Adrenal gland (tissue), 12 donors: Measurements from ENCODE around the gene THRB. TPM values are rescaled to one million over a fixed set of nuclear protein-coding genes. Genes with fewer than 3 reads are reported as not detected.

Experiments used
- DNase-seq, 7 donors: peaks; one replicate each; pipeline ENCODE4 v3.0.0-alpha.2; 2019 to 2020
- H3K27ac ChIP-seq, 5 donors: fragments of 200-600 bp; sonication (generic) in 4 of 5; 1 replicate in 3 of 5; 2 replicates in 2 of 5; pipeline versions ENCODE4 v1.5.1 to v1.8.0; 2016 to 2020; ENCODE audit warnings: mild to moderate bottlenecking in 1 of 5
- H3K27me3 ChIP-seq: fragments of 200-600 bp; 2 replicates; pipeline ENCODE4 v1.8.0; 2021
- H3K36me3 ChIP-seq, 2 donors: fragments of 200-600 bp; replicated peaks in 1 of 2; 1 replicate in 1 of 2; 2 replicates in 1 of 2; pipeline versions ENCODE4 v1.5.1 to v1.8.0; 2018 to 2022
- H3K4me1 ChIP-seq, 2 donors: fragments of 200-600 bp; replicated peaks in 1 of 2; 1 replicate in 1 of 2; 2 replicates in 1 of 2; pipeline versions ENCODE4 v1.5.1 to v1.8.0; 2018 to 2021
- H3K4me3 ChIP-seq, 4 donors: fragments of 200-600 bp; sonication (generic) in 3 of 4; one replicate each; pipeline ENCODE4 v1.5.1; 2016 to 2018
- H3K9me3 ChIP-seq, 3 donors: fragments of 200-600 bp; sonication (generic) in 1 of 3; replicated peaks in 1 of 3; 1 replicate in 2 of 3; 2 replicates in 1 of 3; pipeline versions ENCODE4 v1.5.1 to v1.8.0; 2016 to 2021
- POLR2A ChIP-seq, 2 donors: fragments of 450-650 bp; IDR thresholded peaks; one replicate each; pipeline ENCODE4 v1.6.1; 2017; ENCODE audit warnings: antibody characterized with exemption in 2 of 2, mild to moderate bottlenecking in 2 of 2, moderate library complexity in 1 of 2
- WGBS, 4 donors: extraction: QIAGEN DNeasy Blood & Tissue Kit in 2 of 4; methylation state at CpG; one replicate each; pipeline versions ENCODE4 v1.1.5 to v1.1.7; 2013 to 2017; 5-methylcytosine and 5-hydroxymethylcytosine counted together
- intact Hi-C, 2 donors: fragments of 100-400 bp; cut with DNase I; formaldehyde crosslinking; loops; one replicate each; pipeline versions ENCODE4 v1.14.1 to v1.15.0; 2022 to 2023
- polyA plus RNA-seq, 3 donors: library from polyadenylated mRNA; stranded (reverse); fragments of 200-250 nt in 2 of 3; fragments of 350-450 nt in 1 of 3; fragmentation: Illumina TruSeq in 1 of 3; extraction: RNeasy Lipid Tissue Mini Kit (QIAGEN cat#74804) in 1 of 3; gene quantifications; one replicate each; pipeline ENCODE4 v1.2.3, GENCODE V29; 2013 to 2014
- total RNA-seq, 9 donors: library from RNA; depleted of rRNA in 4 of 9; stranded (reverse); fragments of >200 nt in 4 of 9; fragments of 120-200 nt in 1 of 9; fragmentation: NEBNext Ultra II Directional in 1 of 9; extraction: Animal tissue kit (Norgen Biotek cat#: 25700) in 1 of 9; gene quantifications; one replicate each; pipeline versions ENCODE4 v1.1.0 to v1.2.4, GENCODE V29; 2013 to 2023
- TF ChIP-seq, protein P1 (sequence below), 6 experiments: fragments of 450-650 bp in 4 of 6; fragments of 200-600 bp in 2 of 6; sonication (generic) in 1 of 6; IDR thresholded peaks; 1 replicate in 5 of 6; 2 replicates in 1 of 6; pipeline versions ENCODE4 v1.5.1 to v1.8.0; 2016 to 2021; ENCODE audit warnings: antibody characterized with exemption in 6 of 6, mild to moderate bottlenecking in 2 of 6, moderate library complexity in 1 of 6
- donor health status: healthy with polysubstance abuse.
- donor health status: Bipolar disorder and iron deficiency.
- donor health status: DM: yes; HTN: yes; CAD: no.
- donor health status: DM: no; HTN: no; CAD: no.
- donor health status: DM: no; HTN: no; CAD: no.
- donor health status: DM: yes; HTN: yes; CAD: no.

THRB gene
- total and polyA plus RNA-seq, 12 donors, result 3.0 to 30.7 (median 13.5) TPM

DNA sequence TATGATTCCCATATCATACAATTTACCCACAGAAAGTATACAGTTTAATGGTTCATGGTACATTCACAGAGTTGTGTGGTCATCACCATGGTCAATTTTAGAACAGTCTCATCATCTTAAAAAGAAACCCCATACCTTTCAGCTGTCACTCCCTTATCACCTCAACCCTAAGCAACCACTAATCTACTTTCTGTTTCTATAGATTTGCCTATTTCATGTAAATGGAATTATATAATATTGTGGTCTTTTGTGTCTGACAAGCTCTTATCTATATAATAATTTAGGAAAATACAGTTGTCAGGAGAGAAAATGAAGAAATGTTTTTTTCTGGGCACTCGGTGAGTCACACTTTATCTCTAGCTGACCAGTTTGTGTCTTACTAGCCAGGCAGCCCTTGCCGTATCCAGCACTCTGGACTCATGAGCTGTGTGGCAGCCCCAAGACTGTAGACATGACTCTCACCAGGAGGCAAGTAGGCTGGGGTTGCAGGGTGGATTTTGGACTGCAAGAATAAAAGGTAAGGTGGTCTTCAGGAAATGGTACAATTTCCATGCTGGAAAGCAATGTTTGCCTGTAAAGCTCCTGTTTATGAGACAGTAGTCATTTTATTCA, 234.6 kb downstream of the THRB start:
- H3K4me1 ChIP-seq, result peaks cover 0 to 6% of the 10 kb centered on the region in 2 donors
- no peaks in the 10 kb centered on the region for H3K27me3 ChIP-seq
- intact Hi-C loops, result loop anchor here in 1 of 2 donors (10.0 kb wide), 1 partner anchor 235 kb away; the partner anchor contains the start of gene THRB
- no peak overlapping the region for H3K4me3 ChIP-seq
- peak; percentile 49 to 80 (median 76) for DNase-seq
- no peaks in the 10 kb centered on the region for H3K9me3 ChIP-seq
- H3K27ac ChIP-seq, result no peak overlapping the region
- H3K36me3 ChIP-seq, result no peaks in the 10 kb centered on the region
- 33 to 48% (median 40%) methylated on average over 2 of the region's 2 CpGs for WGBS, 4 donors
- TF ChIP-seq, protein P1, sequence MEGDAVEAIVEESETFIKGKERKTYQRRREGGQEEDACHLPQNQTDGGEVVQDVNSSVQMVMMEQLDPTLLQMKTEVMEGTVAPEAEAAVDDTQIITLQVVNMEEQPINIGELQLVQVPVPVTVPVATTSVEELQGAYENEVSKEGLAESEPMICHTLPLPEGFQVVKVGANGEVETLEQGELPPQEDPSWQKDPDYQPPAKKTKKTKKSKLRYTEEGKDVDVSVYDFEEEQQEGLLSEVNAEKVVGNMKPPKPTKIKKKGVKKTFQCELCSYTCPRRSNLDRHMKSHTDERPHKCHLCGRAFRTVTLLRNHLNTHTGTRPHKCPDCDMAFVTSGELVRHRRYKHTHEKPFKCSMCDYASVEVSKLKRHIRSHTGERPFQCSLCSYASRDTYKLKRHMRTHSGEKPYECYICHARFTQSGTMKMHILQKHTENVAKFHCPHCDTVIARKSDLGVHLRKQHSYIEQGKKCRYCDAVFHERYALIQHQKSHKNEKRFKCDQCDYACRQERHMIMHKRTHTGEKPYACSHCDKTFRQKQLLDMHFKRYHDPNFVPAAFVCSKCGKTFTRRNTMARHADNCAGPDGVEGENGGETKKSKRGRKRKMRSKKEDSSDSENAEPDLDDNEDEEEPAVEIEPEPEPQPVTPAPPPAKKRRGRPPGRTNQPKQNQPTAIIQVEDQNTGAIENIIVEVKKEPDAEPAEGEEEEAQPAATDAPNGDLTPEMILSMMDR (IDR thresholded peaks at IDR 0.05), result no peak
- TF ChIP-seq POLR2A (IDR thresholded peaks at IDR 0.05), result no peak

DNA sequence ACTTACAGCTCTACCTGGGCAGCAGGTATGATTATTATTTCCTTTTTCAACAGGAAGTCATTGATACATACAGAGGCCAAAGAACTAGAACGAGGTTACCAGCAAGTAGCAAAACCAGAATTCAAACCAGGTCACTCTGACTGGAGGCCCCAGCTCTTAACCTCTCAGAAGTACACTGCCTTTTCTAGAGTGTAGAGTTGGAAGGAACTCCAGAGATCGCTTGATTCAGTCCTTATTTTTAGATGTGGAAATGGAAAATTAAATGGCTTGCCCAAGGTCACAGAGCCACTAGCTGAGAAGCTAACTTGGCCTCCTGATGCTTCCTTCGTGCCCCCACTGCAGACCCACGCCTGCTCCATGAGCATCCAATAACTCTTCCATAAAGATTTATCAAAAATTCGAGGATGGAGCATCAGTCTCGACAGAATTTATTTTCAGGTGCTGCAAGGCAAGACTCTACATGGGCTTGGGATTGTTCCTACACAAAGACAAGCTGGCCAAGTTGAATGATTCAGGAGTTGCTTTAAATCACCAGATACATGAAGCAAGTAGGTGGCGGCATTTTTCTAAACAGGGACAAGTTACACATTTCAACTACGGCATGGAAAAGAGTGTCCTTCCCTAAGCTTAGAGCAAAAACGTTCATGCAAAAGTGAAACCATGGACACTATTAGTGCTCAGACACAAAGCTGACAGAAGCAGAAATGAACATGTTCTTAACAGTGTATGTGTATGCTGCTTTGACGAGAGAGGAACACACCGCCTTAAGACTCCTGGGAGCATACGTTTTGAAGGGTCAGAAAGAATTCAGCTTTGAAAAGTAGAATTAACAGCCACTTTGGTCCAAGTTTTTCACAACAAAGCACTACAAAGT, 235.7 kb downstream of the THRB start:
- intact Hi-C loops, result no loop called here
- H3K9me3 ChIP-seq, result no peaks in the 10 kb centered on the region

DNA sequence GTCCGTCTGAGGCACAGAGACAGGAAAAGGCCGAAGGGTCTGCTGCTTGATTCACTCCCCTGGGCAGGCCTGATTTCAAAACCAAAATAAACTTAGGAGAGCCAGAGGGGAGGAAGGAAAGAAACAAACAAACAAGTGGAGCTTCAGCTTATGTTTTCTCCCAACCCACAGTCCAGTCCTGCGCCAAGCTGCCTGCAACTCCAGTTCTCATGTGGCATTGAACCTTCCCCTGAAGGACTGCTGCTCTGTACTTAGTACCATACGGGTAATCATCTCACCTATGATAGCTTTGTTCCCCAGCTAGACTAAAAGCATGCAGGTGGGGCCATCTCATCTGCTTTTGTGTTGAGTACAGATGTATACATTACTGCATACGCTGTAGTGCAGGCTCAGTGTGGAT, 236.4 kb downstream of the THRB start:
- Histone ChIP-seq H3K4me1 (peaks cover 0 to 6% of the 10 kb centered on the region in 2 donors), H3K4me3 (no peak overlapping the region), H3K36me3 (no peaks in the 10 kb centered on the region), H3K27ac (no peak overlapping the region), H3K27me3 (no peaks in the 10 kb centered on the region), H3K9me3 (no peaks in the 10 kb centered on the region)
- 89 to 94% (median 92%) methylated on average over 5 of the region's 5 CpGs for whole genome bisulfite sequencing, 4 donors
- no peak for TF ChIP-seq POLR2A (IDR thresholded peaks at IDR 0.05)
- TF ChIP-seq, protein P1 (IDR thresholded peaks at IDR 0.05), result no peak
- DNase-seq, result no peak
- intact Hi-C loops, result no loop called here

More for the DNA sequence above, 235.7 kb downstream of the THRB start:
- Histone ChIP-seq H3K4me3 (peak overlapping the region in 1 of 4 donors; percentile 18), H3K36me3 (no peaks in the 10 kb centered on the region), H3K4me1 (peaks cover 0 to 6% of the 10 kb centered on the region in 2 donors), H3K27me3 (no peaks in the 10 kb centered on the region), H3K27ac (peak overlapping the region in 2 of 5 donors; percentile 17 to 54)
- WGBS, 4 donors, result 62 to 72% (median 71%) methylated on average over 12 of the region's 12 CpGs
- no peak for TF ChIP-seq POLR2A (IDR thresholded peaks at IDR 0.05)
- TF ChIP-seq, protein P1 (IDR thresholded peaks at IDR 0.05), result no peak
- DNase-seq, result no peak

DNA sequence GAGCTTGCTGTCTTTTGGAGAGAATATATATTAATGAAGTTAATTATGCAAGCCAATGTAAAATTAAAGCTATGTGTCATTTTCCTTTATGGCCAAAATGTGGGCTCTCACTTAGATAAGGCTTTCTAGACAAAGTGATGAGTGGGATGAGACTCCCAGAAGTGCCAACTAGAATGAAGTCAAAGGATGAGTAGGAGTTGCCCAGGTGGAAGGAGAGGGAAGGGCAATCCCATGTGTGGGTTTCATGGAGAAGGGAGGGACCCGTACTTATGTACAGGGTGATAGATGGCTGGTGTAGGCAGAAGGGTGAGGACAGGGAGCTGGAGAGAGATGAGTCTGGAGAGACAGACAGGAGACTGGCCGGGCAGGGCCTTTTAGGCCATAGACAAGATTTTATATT, 239.2 kb downstream of the THRB start:
- WGBS, 4 donors, result 91 to 96% (median 94%) methylated on average over 2 of the region's 2 CpGs
- Histone ChIP-seq H3K36me3 (no peaks in the 10 kb centered on the region), H3K9me3 (peaks cover 0 to 4% (median 0%) of the 10 kb centered on the region in 3 donors), H3K4me1 (peaks cover 0 to 6% of the 10 kb centered on the region in 2 donors), H3K4me3 (no peak overlapping the region), H3K27ac (no peak overlapping the region), H3K27me3 (no peaks in the 10 kb centered on the region)
- TF ChIP-seq POLR2A (IDR thresholded peaks at IDR 0.05), result no peak
- TF ChIP-seq, protein P1 (IDR thresholded peaks at IDR 0.05), result no peak
- DNase-seq, result no peak
- intact Hi-C loops, result no loop called here
